GM18520 (cell line): ENCODE measurements around the gene TNNI2.

ENCODE experiments used
- ATAC-seq: cut with Tn5 transposase; IDR thresholded peaks from one replicate; pipeline ENCODE4 v1.9.1; 2021; ENCODE audit not compliant: unreplicated experiment

Gene TNNI2

DNA sequence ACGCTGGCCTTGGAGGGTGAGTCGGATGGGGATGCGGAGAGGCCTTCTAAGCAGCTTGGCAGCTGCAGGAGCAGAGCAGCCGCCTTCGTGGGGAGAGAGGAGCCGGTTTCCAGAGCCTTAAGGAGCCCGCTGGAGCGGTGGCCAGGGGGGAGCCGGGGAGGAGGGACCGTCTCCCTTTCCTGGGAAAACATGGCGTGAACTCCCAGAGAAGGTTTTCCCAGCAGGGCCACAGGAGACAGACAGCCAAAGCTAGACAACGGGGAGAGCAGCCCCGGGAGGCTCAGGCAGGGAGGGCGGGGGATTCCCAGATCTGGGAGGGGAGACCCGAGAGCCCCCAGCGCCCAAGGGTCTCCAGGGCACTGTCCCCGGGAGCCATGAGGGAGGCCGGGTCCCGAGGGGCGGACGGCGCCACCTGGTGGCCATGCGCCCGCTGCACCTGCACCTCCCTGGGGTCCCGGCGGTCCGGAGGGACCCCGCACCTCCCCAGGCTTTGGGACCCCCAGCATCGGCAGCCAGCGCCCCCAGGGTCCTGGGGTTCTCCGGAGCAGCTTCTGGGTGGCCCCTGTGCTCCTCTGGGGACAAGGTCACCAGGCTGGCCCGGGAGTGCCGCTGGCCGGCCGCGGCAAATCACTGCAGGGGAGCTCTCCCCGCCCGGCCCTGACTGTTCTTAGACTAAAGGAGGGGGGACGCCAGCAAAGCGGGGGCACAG lies 6.4 kb upstream of the TNNI2 start:
- no peak for ATAC-seq

DNA sequence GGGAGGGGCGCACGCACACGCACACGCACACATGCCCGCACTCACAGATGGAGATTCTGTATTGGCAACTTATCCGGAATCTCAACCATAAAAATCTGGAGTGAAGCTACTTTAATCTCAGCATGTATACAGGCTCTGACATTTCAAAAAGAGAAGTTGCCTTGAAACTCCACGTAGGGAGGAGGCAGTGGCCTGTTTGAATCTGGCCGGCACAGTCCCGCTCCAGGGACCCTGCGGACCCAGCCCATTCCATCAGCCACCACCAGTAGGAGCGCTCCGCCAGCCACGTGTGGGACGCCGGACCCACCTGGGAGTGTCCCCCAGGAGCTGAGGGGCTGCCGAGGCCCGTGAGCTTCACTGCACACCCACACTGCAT lies 5.9 kb upstream of the TNNI2 start:
- no peak for ATAC-seq

DNA sequence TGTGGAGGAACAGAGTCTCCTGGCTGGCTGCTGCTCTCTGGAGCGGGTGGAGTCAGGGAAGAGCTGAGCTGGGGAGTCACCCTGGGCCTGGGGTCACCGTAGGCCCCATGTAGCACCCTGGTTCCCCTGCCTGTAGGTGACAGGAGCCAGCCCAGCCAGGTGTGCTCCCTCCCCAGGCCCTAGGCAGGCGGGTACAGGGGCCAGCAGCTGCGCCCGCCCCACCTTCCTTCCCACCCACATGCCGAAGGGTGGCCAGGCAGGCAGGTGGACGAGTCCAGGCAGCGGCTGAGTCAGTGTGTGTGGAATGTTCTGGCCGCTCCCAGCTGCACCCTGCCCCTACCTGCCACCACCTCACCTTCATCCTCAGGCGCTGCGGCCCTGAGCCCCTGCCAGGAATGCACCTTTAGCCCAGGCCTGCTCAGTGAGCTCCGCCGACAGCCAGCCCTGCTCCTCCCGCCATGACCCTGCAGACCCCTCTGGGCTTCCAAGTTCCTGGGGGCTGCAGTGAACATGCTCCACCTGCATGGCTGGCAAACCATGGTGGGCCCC lies 4.6 kb upstream of the TNNI2 start:
- no peak for ATAC-seq

DNA sequence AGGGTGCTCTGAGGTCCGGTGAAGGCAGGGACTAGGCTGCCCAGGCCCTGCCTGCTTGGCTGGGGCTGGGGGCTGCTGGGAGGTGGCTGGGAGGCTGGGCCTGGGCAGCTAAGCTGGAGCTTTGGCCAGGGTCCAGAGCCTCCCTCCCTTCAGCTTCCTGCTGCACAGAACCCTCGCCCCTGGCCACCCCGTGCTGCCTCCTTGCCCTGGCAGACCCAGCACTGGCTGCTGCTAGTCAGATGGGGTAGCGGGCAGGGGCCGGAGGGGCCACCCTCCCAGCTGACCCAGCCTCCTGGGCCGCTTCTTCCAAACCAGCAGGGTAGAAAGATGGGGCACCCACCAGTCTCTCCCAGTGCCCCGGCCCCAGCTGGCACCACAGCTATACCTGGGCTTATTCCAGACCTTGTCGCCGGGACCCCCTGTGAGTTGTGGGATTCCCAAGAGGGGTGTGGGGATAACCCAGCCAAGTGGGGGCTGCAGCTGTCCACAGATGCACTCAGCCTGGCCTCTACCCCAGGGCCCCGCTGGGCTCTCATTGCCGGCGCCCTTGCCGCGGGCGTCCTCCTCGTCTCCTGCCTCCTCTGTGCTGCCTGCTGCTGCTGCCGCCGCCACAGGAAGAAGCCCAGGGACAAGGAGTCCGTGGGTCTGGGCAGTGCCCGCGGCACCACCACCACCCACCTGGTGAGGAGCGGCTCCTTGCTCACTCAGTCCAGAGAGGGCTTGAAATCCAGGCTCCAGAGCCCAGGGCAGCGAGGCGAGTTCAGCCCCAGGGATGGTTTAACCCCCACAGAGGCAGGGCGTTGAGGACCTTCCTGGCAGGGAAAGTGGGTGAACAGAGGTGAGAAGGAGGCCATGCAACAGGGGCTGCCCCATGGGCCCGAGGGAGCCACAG lies 3.8 kb upstream of the TNNI2 start, which contains the start of gene SYT8:
TSS of gene SYT8 (plus strand) at position 212 of the 892 bp plus-strand sequence. CDS start at position 328, 116 bp downstream.
- no peak for ATAC-seq

DNA sequence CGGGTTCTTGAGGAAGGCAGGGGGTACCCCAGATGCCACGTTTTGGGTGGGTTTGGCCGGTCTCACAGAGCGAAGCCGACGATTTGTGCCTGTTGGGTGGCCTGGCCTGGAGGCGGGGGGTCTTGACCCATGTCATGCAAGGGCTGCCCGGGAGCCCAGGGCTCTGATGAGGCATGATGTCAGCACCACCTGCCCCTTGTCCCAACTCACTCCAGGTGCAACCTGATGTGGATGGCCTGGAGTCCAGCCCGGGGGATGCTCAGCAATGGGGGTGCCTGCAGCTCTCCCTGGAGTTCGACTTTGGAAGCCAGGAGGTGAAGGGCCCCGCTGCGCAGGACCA lies 3.1 kb upstream of the TNNI2 start:
- ATAC-seq: no peak

DNA sequence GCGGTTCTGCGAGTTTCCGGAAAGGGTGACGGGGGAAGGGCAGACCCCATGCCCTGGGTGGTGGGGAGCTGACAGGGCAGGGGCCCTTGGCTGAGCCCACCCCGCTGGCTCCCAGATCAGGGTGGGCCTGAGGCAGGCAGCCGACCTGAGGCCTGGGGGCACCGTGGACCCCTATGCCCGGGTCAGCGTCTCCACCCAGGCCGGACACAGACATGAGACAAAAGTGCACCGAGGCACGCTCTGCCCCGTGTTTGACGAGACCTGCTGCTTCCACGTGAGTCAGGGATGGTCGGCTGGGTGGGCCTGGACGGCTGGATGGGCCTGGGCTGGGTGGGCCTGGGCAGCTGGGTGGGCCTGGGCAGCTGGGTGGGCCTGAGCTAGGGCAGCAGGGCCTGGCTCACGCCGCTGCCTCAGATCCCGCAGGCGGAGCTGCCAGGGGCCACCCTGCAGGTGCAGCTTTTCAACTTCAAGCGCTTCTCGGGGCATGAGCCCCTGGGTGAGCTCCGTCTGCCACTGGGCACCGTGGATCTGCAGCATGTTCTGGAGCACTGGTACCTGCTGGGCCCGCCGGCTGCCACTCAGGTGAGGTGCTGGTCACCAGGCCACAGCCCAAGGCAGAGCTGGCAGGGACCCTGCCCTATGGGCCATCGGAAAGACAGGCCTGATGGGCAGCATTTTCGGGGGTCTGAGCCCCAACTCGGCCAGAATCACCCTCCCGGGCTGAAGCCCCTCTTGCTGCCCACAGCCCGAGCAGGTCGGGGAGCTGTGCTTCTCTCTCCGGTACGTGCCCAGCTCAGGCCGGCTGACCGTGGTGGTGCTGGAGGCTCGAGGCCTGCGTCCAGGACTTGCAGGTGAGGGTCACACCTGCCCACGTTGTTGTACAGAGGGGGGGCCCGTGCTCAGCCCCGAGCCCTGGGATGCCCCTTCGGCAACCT lies 2.5 kb upstream of the TNNI2 start:
- no peak for ATAC-seq

DNA sequence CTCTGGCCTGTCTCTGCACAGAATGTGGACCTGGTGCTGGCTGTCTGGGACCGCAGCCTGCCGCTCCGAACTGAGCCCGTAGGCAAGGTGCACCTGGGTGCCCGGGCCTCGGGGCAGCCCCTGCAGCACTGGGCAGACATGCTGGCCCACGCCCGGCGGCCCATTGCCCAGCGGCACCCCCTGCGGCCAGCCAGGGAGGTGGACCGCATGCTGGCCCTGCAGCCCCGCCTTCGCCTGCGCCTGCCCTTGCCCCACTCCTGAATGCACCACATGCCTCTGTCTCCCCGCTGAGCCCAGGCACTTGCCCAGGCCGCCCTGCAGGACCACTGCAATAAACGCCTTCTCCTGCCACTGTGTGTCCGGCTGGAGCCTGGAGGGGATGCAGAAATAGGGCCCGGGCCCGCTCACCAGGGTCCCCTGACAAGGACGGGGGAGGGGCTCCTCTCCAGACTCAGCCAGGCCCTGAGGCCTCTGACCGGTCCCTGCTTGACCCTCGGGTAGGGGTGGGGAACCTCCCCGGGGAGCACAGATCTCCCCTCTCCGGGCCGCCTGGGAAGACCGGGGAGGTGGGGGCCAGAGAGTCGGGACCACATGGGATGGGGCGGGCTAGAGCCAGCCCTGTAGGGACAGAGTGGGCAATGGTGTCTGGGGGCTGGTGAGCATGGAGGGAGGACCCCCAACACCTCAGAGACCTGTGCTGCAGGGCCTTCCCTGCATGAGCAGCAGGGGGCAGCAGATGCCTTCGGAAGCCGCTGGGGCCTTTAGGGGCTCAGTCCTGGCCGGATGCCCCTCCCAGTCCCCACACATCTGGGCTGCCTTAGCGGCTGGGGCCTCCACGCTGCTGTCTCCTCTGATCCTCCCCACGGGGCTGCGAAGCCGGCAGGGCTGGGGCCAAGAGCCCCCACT lies 1.4 kb upstream of the TNNI2 start:
- no peak for ATAC-seq

DNA sequence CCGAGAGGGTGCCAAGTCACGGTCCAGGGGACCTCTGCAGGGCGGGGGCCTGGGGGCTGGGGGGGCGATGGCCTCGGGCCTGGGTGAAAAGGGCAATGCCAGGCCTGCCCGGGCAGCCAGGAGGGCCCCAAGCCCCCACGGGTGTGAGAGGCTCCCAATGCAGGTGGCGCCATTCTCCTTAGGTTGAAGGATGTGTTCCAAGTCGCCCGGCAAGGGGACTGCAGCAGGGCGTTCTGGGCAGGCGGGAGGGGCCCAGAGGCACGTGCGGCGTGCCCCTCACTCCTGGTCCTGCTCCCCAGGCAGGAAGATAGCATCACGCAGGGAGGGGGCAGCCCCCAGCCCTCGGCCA lies 730 bp upstream of the TNNI2 start:
- ATAC-seq: no peak

DNA sequence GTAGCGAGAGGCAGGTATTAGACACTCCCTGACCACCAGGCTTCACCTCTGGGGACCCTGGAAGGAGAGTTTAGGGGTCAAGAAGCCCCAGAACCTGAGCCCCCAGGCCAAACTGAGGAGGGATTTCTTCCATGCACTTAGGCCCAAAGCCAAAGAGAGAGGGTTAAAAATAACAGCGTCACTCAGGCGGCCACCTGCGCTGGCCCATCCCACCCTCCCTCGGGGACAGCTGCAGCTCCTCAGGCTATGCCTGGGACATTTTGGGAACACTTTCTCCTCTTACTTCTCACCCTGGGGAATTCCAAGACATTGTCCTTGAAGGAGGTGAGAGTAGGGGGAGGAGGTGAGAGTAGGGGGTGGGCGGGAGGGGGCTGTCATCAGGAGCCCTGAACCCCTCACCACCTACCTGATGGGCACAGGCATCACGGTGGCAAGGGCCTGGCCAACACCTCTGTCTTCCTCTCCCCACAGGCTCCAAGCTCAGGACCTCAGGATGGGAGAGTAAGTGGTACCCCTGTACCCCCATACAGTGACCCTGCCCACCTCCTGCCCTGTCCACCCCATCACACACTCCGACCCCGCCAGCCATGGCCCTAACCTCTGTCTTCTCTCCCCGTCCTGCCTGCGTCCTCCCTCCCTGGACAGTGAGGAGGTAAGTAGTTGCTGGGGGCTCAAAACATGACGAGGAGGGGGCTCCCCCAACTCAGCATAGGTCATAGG lies 583 bp downstream of the TNNI2 start:
- ATAC-seq: no peak

DNA sequence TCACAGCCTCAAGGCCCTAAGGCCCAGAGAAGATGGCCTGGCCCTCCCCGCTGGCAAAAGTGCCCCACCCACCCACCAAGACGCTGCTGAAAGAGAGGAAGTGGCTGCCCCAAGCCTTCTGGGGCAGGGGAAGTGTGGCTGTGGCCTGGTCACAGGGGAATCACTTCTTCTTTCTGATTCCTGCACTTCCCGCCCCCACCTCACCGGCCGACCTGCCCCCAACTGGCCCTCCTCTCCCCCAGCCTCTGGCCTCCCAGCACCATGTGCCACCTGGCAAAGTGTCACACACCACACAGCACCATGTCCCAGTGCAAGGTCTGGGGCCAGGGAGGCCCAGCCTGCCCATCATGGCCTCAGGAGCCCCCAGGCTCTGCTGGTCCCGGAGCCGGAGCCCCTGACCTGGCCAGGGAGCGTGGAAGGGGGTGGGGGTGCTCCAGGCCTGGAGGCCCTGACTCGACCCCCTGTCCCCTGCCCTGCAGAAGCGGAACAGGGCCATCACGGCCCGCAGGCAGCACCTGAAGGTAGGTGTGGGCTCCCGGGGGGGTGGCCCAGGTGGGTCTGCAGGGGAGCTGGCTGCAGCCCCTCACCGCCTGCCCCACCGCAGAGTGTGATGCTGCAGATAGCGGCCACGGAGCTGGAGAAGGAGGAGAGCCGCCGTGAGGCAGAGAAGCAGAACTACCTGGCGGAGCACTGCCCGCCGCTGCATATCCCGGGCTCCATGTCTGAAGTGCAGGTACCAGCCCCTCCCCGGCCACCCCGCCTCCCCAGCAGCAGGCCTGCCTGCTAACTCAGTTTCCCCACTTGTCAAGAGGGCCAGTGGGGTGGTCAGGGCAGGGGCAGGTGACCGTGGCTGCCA lies 1.4 kb downstream of the TNNI2 start:
- no peak for ATAC-seq

DNA sequence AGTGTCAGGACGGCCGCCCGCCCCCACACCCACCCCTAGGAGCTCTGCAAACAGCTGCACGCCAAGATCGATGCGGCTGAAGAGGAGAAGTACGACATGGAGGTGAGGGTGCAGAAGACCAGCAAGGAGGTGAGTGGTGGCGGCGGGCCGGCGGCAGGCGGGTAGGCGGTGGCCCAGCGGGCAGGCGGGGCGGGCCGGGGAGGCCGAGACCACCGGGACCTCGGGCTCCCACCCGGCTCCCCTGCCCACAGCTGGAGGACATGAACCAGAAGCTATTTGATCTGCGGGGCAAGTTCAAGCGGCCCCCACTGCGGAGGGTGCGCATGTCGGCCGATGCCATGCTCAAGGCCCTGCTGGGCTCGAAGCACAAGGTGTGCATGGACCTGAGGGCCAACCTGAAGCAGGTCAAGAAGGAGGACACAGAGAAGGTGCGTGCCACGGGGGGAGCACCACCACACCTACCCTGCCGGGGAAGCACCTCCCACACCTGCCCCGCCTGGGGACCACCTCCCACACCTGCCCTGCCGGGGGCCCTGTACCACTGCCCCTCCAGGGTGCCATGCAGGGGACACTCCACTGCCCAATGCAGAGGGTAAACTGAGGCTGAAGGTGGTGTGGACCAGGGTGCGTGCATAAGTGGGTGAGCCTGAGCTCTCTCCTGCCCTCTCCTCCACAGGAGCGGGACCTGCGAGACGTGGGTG lies 2.1 kb downstream of the TNNI2 start:
- no peak for ATAC-seq

DNA sequence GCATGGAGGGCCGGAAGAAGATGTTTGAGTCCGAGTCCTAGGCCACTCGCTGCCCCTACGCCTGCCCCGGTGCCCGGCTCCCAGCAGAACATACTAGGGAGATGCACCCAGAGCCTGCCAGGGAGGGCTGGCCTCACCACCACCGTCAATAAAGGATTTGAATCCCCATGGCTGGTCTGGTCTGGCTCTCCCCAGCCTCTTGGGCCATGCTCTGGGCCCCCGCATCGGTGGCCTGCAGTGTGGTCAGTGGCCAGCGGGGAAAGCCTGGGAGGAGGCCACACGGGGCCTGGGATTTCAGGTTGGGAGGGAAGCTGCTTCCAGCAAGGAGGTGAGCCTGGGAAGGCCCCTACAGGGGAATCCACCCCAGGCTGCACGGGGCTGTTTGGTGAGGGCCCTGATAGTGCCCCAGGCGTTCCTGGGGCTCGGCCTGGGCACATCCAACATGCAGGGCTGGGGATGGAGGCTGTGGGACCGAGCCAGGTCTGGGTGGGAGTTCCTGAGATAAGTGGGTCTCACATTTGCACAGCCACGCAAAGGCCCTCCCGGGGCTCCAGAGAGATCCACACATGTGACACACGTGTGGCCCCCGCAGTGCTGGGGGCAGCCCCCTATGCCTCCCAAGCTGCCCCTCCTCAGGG lies 2.8 kb downstream of the TNNI2 start:
- ATAC-seq: no peak

DNA sequence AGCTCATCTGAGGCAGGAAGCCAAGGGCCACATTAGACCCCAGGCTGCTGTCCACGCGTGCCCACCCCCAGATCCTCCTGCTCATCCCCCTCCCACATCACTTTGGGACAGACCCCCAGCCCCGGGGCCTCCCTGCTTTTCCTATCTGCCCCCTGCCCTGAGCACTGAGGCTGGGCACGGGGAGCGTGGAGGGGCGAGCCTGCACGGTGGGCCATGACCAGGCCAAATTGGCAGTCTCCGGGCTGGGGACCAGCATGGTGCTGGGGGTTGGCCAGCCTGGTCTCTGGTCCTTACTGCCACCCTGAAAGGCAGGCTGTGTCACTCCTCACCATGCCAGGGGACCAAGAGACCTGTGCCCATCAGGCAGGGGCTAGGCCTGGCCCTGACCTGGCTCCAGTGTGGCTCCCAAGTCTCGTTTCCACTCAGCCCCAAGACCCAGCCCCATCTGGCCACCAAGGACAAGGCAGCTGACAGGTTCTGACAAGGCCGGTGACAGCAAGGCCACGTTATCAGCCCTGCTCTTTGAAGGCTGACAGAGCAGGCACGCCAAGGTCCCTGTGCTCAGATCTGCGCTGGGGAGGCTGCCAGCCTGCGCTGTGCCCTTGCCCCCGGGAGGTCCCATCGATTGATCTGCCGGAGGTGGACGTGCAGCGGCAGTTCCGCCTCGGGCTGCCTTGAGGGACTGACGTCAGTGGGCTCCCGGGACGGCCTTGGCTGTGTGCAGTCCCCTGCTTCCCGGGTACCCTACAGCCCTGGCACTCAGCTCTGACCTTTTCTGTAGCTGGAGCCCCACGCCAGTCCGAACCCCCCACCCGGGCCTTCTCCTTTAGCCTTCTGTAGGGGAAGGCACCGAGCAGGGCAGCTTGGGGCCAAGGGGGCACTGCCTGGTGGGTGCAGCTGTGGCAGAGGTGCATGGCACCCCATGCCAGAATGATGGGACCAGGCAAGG lies 3.6 kb downstream of the TNNI2 start:
- no peak for ATAC-seq

DNA sequence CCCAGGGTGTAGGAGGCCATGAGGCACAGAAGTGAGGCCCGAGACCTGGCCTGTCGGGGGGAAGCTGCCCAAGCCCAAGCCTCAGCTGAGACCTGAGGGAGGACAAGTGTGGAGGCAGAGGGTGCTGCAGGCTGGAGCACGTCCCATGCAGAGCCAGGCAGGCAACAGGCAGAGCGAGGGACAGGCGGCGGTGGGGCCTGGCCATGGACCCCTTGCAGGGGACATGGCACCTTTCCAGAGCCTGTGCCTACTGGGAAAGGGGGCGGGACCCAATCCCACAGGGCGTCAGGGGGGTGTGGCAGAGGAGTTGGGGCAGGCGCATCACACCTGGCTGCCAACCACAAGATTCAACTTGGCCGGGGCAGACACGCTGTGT lies 4.3 kb downstream of the TNNI2 start:
- ATAC-seq: no peak

DNA sequence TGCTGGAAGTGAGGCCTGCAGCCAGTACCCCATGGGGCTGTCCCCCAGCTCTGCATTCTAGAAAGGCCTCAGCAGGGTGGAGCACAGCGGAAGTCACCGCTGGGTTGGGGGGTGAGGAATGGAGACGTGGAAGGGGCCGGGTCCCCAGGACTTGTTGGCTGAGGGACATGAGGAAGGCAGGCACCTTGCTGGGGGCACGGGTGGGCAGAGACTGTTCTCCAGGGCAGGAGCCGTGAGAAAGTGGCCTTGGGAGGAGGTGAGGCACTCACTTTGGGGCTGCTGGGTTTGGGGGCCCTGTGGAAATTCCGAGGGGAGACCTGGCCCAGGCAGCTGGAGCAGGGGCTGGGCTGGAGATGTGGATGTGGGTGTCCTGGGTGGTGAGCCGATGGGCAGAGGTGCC lies 5.0 kb downstream of the TNNI2 start:
- ATAC-seq: no peak
